HCT116 (cell line): Measurements from ENCODE around the gene COA8. TPM values are rescaled to one million over a fixed set of nuclear protein-coding genes. Genes with fewer than 3 reads are reported as not detected.

Experiments used
- ATAC-seq: fragments of 200-7000 bp; cut with Tn5 transposase; 2 replicates; pipeline ENCODE4 v1.9.1; 2020; ENCODE audit warnings: mild to moderate bottlenecking, moderate library complexity
- BruUV-seq: library from RNA; stranded (reverse); fragments of 400-500 nt; replicated peaks from 2 replicates; lab custom pipeline; 2021; lab: Mats Ljungman, UMichigan
- CTCF ChIA-PET: fragments of 300-600 bp; sonication (Branson Sonifier 250); formaldehyde crosslinking; loops from one replicate; lab custom pipeline; 2021; ENCODE audit warnings: antibody characterized with exemption; lab: Charles Lee
- POLR2A ChIA-PET: fragments of 300-600, 350-600 bp; sonication (Branson Sonifier 250); formaldehyde crosslinking; loops from one replicate; lab custom pipeline; 2021; ENCODE audit warnings: antibody characterized with exemption; lab: Charles Lee
- RAD21 ChIA-PET, 2 experiments: fragments of 300-600 bp; sonication (Branson Sonifier 250); formaldehyde crosslinking; loops; one replicate each; lab custom pipeline; 2023; ENCODE audit warnings: low total read pairs in 2 of 2; ENCODE audit not compliant: uncharacterized antibody in 2 of 2, unreplicated experiment in 2 of 2, low non-redundant PET in 1 of 2; lab: Charles Lee
- DNase-seq: peaks from one replicate; pipeline ENCODE4 v3.0.0-alpha.2; 2010; ENCODE audit warnings: low read depth, low spot score
- H2AFZ ChIP-seq: fragments of 200-600 bp; shearing (Covaris generic), sonication (generic); 2 replicates; pipeline ENCODE4 v1.6.1; 2017; ENCODE audit warnings: low read depth, mixed run types, mixed read lengths, antibody characterized with exemption, low read length; ENCODE audit not compliant: poor library complexity, severe bottlenecking
- H3K27ac ChIP-seq: 2 replicates; pipeline ENCODE4 v1.5.1; 2012; ENCODE audit warnings: low read depth, low read length
- H3K27me3 ChIP-seq: fragments of 200-600 bp; sonication (generic); 2 replicates; pipeline ENCODE4 v1.6.1; 2016; ENCODE audit warnings: mixed run types, low read length, mixed read lengths; ENCODE audit not compliant: insufficient read depth
- H3K36me3 ChIP-seq, 2 experiments: fragments of 200-500 bp in 1 of 2; fragments of 200-600 bp in 1 of 2; sonication (Bioruptor generic) in 1 of 2; sonication (generic) in 1 of 2; 2 replicates each; pipeline versions ENCODE4 v1.5.1 to v1.6.1; 2014 to 2016; ENCODE audit warnings: low read length in 2 of 2, inconsistent platforms in 1 of 2, mixed read lengths in 1 of 2, mixed run types in 1 of 2; ENCODE audit not compliant: insufficient read depth in 2 of 2, control insufficient read depth in 1 of 2
- H3K4me1 ChIP-seq, 2 experiments: fragments of 200-600 bp in 1 of 2; sonication (generic) in 1 of 2; 2 replicates each; pipeline versions ENCODE4 v1.5.1 to v1.6.1; 2012 to 2017; ENCODE audit warnings: low read length in 2 of 2, inconsistent platforms in 1 of 2, mild to moderate bottlenecking in 1 of 2, mixed read lengths in 1 of 2, mixed run types in 1 of 2, moderate library complexity in 1 of 2; ENCODE audit not compliant: insufficient read depth in 2 of 2, control insufficient read depth in 1 of 2
- H3K4me2 ChIP-seq: fragments of 200-600 bp; sonication (generic); 2 replicates; pipeline ENCODE4 v1.6.1; 2017; ENCODE audit warnings: mixed run types, low read length, mixed read lengths
- H3K4me3 ChIP-seq, 2 experiments: fragments of 200-600 bp in 1 of 2; sonication (generic) in 1 of 2; replicated peaks in 1 of 2; 2 replicates each; pipeline ENCODE4 v1.5.1; 2011 to 2016; ENCODE audit warnings: low read length in 2 of 2, control low read depth in 1 of 2, low read depth in 1 of 2, mild to moderate bottlenecking in 1 of 2, mixed read lengths in 1 of 2, mixed run types in 1 of 2
- H3K79me2 ChIP-seq: fragments of 200-600 bp; sonication (generic); 2 replicates; pipeline ENCODE4 v1.6.1; 2017; ENCODE audit warnings: mild to moderate bottlenecking, mixed run types, low read length, moderate library complexity, mixed read lengths; ENCODE audit not compliant: insufficient read depth
- H3K9ac ChIP-seq: fragments of 200-600 bp; sonication (generic); 2 replicates; pipeline ENCODE4 v1.6.1; 2016; ENCODE audit warnings: low read length, mixed read lengths
- H3K9me2 ChIP-seq: fragments of 200-600 bp; sonication (generic), shearing (Covaris generic); 2 replicates; pipeline ENCODE4 v1.6.1; 2017; ENCODE audit warnings: mixed run types, mild to moderate bottlenecking, moderate library complexity; ENCODE audit not compliant: insufficient read depth
- H3K9me3 ChIP-seq, 2 experiments: fragments of 200-500 bp in 1 of 2; fragments of 200-600 bp in 1 of 2; sonication (Bioruptor generic) in 1 of 2; sonication (generic) in 1 of 2; 2 replicates each; pipeline ENCODE4 v1.6.1; 2014 to 2017; ENCODE audit warnings: low read length in 2 of 2, mixed read lengths in 2 of 2, inconsistent platforms in 1 of 2, low read depth in 1 of 2, mild to moderate bottlenecking in 1 of 2, mixed run types in 1 of 2, moderate library complexity in 1 of 2; ENCODE audit not compliant: control insufficient read depth in 1 of 2, insufficient read depth in 1 of 2
- H4K20me1 ChIP-seq: fragments of 200-600 bp; sonication (generic), shearing (Covaris generic); 2 replicates; pipeline ENCODE4 v1.6.1; 2017; ENCODE audit warnings: mixed run types, mild to moderate bottlenecking, moderate library complexity; ENCODE audit not compliant: insufficient read depth
- CEBPB ChIP-seq: IDR thresholded peaks from 2 replicates; pipeline ENCODE4 v1.6.1; 2012; ENCODE audit warnings: low read depth
- CTCF ChIP-seq, 3 experiments: fragments of 200-600 bp in 1 of 3; sonication (generic) in 1 of 3; IDR thresholded peaks in 2 of 3; conservative IDR thresholded peaks in 1 of 3; 2 replicates each; pipeline ENCODE4 v1.5.1; 2012 to 2017; ENCODE audit warnings: low read depth in 2 of 3, low read length in 2 of 3, antibody characterized with exemption in 1 of 3, borderline replicate concordance in 1 of 3, control low read depth in 1 of 3, mild to moderate bottlenecking in 1 of 3, mixed read lengths in 1 of 3, mixed run types in 1 of 3, moderate library complexity in 1 of 3; ENCODE audit not compliant: insufficient read depth in 1 of 3
- EZH2 ChIP-seq: fragments of 200-600 bp; sonication (generic); IDR thresholded peaks from 2 replicates; pipeline ENCODE4 v1.6.1; 2017; ENCODE audit warnings: antibody characterized with exemption, mixed run types
- EZH2phosphoT487 ChIP-seq: fragments of 200-600 bp; IDR thresholded peaks from 2 replicates; pipeline ENCODE4 v1.6.1; 2018; ENCODE audit warnings: antibody characterized with exemption, borderline replicate concordance
- JUND ChIP-seq: IDR thresholded peaks from 2 replicates; pipeline ENCODE4 v1.6.1; 2012
- MAX ChIP-seq: IDR thresholded peaks from 2 replicates; pipeline ENCODE4 v1.6.1; 2012
- POLR2A ChIP-seq: IDR thresholded peaks from 2 replicates; pipeline ENCODE4 v1.7.0; 2011; ENCODE audit warnings: borderline replicate concordance; ENCODE audit not compliant: insufficient read depth, insufficient read length; ENCODE audit errors: extremely low read depth
- POLR2AphosphoS5 ChIP-seq: IDR thresholded peaks from 2 replicates; pipeline ENCODE4 v1.6.1; 2011; ENCODE audit warnings: mild to moderate bottlenecking, low read depth, low read length, moderate library complexity
- RAD21 ChIP-seq: IDR thresholded peaks from 2 replicates; pipeline ENCODE4 v1.6.1; 2012; ENCODE audit warnings: low read depth, mild to moderate bottlenecking
- SIN3A ChIP-seq: IDR thresholded peaks from 2 replicates; pipeline ENCODE4 v1.6.1; 2012; ENCODE audit warnings: low read depth
- SRF ChIP-seq: IDR thresholded peaks from 2 replicates; pipeline ENCODE4 v1.6.1; 2012; ENCODE audit warnings: low read depth
- YY1 ChIP-seq: IDR thresholded peaks from 2 replicates; pipeline ENCODE4 v1.6.1; 2011; ENCODE audit warnings: low read length, low read depth, moderate library complexity, mild to moderate bottlenecking; ENCODE audit not compliant: insufficient replicate concordance; ENCODE audit errors: extremely low read depth
- ZFX ChIP-seq: fragments of 450-650 bp; IDR thresholded peaks from 2 replicates; pipeline ENCODE4 v1.6.1; 2017
- intact Hi-C: fragments of 100-400 bp; cut with micrococcal nuclease; formaldehyde crosslinking; loops from 2 replicates; pipeline ENCODE4 v1.10.0; 2022
- total RNA-seq: library from RNA; stranded (reverse); gene quantifications from one replicate; pipeline ENCODE4 v1.2.1, GENCODE V29; 2021; ENCODE audit not compliant: unreplicated experiment

COA8 gene
- total RNA-seq, 1 experiment from 2014 or later, result 29.4 TPM

GRCh38 chr14:103531421-103532215 lies 31.1 kb upstream of the COA8 start:
- RAD21 ChIA-PET, result no interaction called here
- H3K4me2 ChIP-seq, result no peak overlapping the region
- BruUV-seq, result no TSS peak
- H3K27me3 ChIP-seq, result no peaks in the 10 kb centered on the region
- H3K4me1 ChIP-seq, result peaks cover 10 to 28% of the 10 kb centered on the region in 2 experiments; a peak in 3 of 4 replicates
- no peaks in the 10 kb centered on the region for H3K9me3 ChIP-seq
- peaks cover 30% of the 10 kb centered on the region for H3K79me2 ChIP-seq
- ATAC-seq (no peak), DNase-seq (no peak)
- intact Hi-C loops, result no loop called here
- H3K36me3 ChIP-seq, result peaks cover 0 to 17% of the 10 kb centered on the region in 2 experiments; a peak in 2 of 4 replicates
- no peaks in the 10 kb centered on the region for H4K20me1 ChIP-seq
- H3K9ac ChIP-seq, result no peak overlapping the region
- H3K4me3 ChIP-seq, result no peak overlapping the region
- TF ChIP-seq POLR2A (no peak), JUND (no peak), SIN3A (no peak), RAD21 (no peak)
- TF ChIP-seq, all 23 proteins: peak for 0
- Histone ChIP-seq H3K27ac (no peak overlapping the region), H2AFZ (no peak overlapping the region), H3K9me2 (no peaks in the 10 kb centered on the region)
- POLR2A ChIA-PET, result no interaction called here
- CTCF ChIA-PET, result no interaction called here

- Histone ChIP-seq H3K79me2 (peaks cover 30% of the 10 kb centered on the region), H3K36me3 (peaks cover 0 to 17% of the 10 kb centered on the region in 2 experiments; a peak in 2 of 4 replicates), H3K9me3 (no peaks in the 10 kb centered on the region), H3K27ac (no peak overlapping the region), H3K4me3 (no peak overlapping the region), H3K27me3 (no peaks in the 10 kb centered on the region), H3K9me2 (no peaks in the 10 kb centered on the region), H4K20me1 (no peaks in the 10 kb centered on the region), H3K4me2 (no peak overlapping the region), H2AFZ (no peak overlapping the region), H3K4me1 (peaks cover 10 to 28% of the 10 kb centered on the region in 2 experiments; a peak in 3 of 4 replicates), H3K9ac (no peak overlapping the region)
- intact Hi-C loops, result no loop called here
- ATAC-seq (no peak), DNase-seq (no peak)
- BruUV-seq, result no TSS peak
- ChIA-PET POLR2A (interaction anchor here (2.8 kb wide), 1 partner anchor 11 kb away, joined by 9 read pairs; the partner anchor contains the start of gene CKB), CTCF (no interaction called here), RAD21 (no interaction called here)
- TF ChIP-seq CTCF (IDR thresholded peaks at IDR 0.05 in 2 of 3, conservative IDR thresholded peaks at IDR 0.05 in 1 of 3; ENCODE audit: borderline replicate concordance in 1 of 3, insufficient read depth in 1 of 3, low read depth in 2 of 3, low read length in 2 of 3) (no peak), SRF (no peak), ZFX (no peak), JUND (no peak), MAX (no peak), YY1 (no peak), EZH2phosphoT487 (no peak), CEBPB (no peak), POLR2AphosphoS5 (no peak), EZH2 (no peak)
These were observed 30.3 kb upstream of the COA8 start for GRCh38 chr14:103532216-103533136.
